Activated CD8-positive, alpha-beta memory T cell treated with anti-CD3 and anti-CD28 coated beads for 24 hours (primary cell): ENCODE measurements around the gene SAYSD1.

Experiments used
- DNase-seq: peaks from one replicate; pipeline ENCODE4 v3.0.0-alpha.2; 2020

SAYSD1 gene

GRCh38 chr6:39056191-39056590 is 58.8 kb downstream of the SAYSD1 start:
- no peak for DNase-seq

- no peak for DNase-seq
These were observed 59.3 kb downstream of the SAYSD1 start for GRCh38 chr6:39055661-39056060.

DNA sequence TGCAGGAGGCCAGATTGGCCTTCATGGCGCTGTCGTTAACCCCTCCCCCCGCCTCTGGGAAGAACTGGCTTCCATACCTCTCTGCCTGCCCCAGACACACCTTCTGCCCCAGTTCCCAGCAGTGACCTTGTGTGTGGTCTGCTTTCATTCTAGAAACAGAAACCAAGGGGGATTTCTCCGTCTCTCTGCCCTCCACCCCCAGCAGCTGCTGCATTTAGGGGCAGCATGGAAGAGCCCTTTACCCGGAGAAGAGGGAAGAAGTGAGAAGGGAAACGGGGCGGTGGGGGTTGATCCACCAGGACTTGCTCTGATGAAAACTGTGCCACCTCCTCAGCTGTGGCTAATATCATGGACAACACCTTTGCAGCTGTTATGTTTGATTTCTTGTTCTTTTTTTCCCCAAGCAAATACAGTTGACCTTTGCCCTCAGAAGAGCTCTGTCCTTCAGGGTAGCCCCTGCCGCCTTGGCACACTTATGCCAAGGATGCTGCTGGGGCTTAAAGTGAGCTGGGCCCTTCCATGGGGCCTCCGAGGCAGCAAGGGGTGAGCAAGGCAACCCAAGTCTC is 60.3 kb downstream of the SAYSD1 start:
- DNase-seq = no peak
